Activated CD8-positive, alpha-beta memory T cell treated with anti-CD3 and anti-CD28 coated beads for 4 hours (primary cell): ENCODE data around the gene DPAGT1.
"Not testable (repeated sequence)": the region's sequence is repeated elsewhere in the genome, so short reads cannot be mapped to it uniquely, and the experiment has no call there.

Experiments
- DNase-seq, 2 donors: peaks; one replicate each; pipeline ENCODE4 v3.0.0-alpha.2; 2020; ENCODE audit warnings: low read depth in 2 of 2

DPAGT1 gene

GRCh38 chr11:119115484-119116234 lies 14.0 kb upstream of the DPAGT1 start:
- DNase-seq, result no peak

- no peak for DNase-seq
Measured at GRCh38 chr11:119114351-119114750, 12.7 kb upstream of the DPAGT1 start.

- DNase-seq, result no peak
Measured at GRCh38 chr11:119113716-119114115, 12.1 kb upstream of the DPAGT1 start.

- no peak for DNase-seq
Measured at GRCh38 chr11:119112314-119113020, 10.8 kb upstream of the DPAGT1 start.

GRCh38 chr11:119111361-119111925 lies 9.8 kb upstream of the DPAGT1 start:
- no peak for DNase-seq

- no peak for DNase-seq
Measured at GRCh38 chr11:119110439-119110838, 8.8 kb upstream of the DPAGT1 start.

- DNase-seq, result no peak
Measured at GRCh38 chr11:119109843-119110242, 8.2 kb upstream of the DPAGT1 start.

GRCh38 chr11:119108857-119109221 lies 7.2 kb upstream of the DPAGT1 start:
- no peak for DNase-seq

GRCh38 chr11:119108146-119108856 lies 6.6 kb upstream of the DPAGT1 start:
- no peak for DNase-seq

- DNase-seq, result no peak
Measured at GRCh38 chr11:119107538-119108145, 6.0 kb upstream of the DPAGT1 start.

GRCh38 chr11:119106564-119107537 lies 5.2 kb upstream of the DPAGT1 start, which contains the start of gene C2CD2L:
TSS of gene C2CD2L (plus strand) at chr11:119107344. CDS start at chr11:119107742, 398 bp downstream.
- DNase-seq, result peak; percentile 73 to 79

GRCh38 chr11:119103793-119104192 lies 2.1 kb upstream of the DPAGT1 start:
- DNase-seq, result no peak

GRCh38 chr11:119103161-119103664 lies 1.6 kb upstream of the DPAGT1 start:
- DNase-seq, result not testable (repeated sequence)

GRCh38 chr11:119100994-119101758 lies 477 bp downstream of the DPAGT1 start:
- no peak for DNase-seq

- DNase-seq, result no peak
Measured at GRCh38 chr11:119100246-119100970, 1.2 kb downstream of the DPAGT1 start.

- DNase-seq, result no peak
Measured at GRCh38 chr11:119099711-119100110, 1.9 kb downstream of the DPAGT1 start.

GRCh38 chr11:119095066-119095880 lies 6.4 kb downstream of the DPAGT1 start:
- DNase-seq, result peak; percentile 98 to 100

GRCh38 chr11:119094816-119095065 lies 6.9 kb downstream of the DPAGT1 start:
- DNase-seq, result no peak
